ENCODE results near the gene ADTRP. TPM values are rescaled to one million over a fixed set of nuclear protein-coding genes. Genes with fewer than 3 reads are reported as not detected.

The ADTRP gene
- total RNA-seq, 1 experiment from 2014 or later = 0.86 TPM

DNA sequence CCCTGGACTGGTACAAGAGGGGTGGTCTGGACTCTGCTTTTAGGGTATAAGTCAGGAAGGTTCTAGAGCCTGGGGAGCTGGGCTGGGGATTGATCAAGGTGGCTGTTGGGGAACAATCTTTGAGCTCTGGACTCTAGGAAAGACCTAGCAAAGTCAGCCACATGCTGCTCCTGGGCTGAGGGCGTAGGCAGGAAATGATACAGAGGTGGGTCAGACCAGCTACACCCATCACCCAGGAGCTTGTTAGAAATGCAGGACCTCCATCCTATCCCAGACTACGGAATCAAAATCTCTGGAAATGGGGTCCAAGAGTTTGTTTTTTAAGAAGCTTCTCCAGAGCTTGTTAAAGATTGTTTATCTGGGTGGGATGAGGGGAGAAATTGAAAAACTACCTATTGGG lies 9.4 kb downstream of the ADTRP start:
- RAD21 ChIA-PET (ENCODE audit: low non-redundant PET in 1 of 2, low total read pairs in 2 of 2, uncharacterized antibody in 2 of 2, unreplicated experiment in 2 of 2) = no interaction called here
- no peaks in the 10 kb centered on the region for H3K27me3 ChIP-seq (ENCODE audit: insufficient read depth, low read length)
- H3K9me2 ChIP-seq (ENCODE audit: insufficient read depth) = no peaks in the 10 kb centered on the region
- intact Hi-C loops (cut with micrococcal nuclease) = no loop called here
- CTCF ChIA-PET = no interaction called here
- no peak for DNase-seq (ENCODE audit: low read depth, low spot score)
- H3K36me3 ChIP-seq (ENCODE audit: control insufficient read depth in 1 of 2, insufficient read depth in 2 of 2, low read length in 2 of 2) = no peaks in the 10 kb centered on the region
- no peak overlapping the region for H2AFZ ChIP-seq (ENCODE audit: low read depth, low read length, poor library complexity, severe bottlenecking)
- no peak for TF ChIP-seq FOSL1 (IDR thresholded peaks at IDR 0.05; ENCODE audit: low read depth)
- TF ChIP-seq JUND (IDR thresholded peaks at IDR 0.05) = no peak
- TF ChIP-seq, protein P1, sequence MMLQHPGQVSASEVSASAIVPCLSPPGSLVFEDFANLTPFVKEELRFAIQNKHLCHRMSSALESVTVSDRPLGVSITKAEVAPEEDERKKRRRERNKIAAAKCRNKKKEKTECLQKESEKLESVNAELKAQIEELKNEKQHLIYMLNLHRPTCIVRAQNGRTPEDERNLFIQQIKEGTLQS (IDR thresholded peaks at IDR 0.05) = no peak
- no peak for TF ChIP-seq EGR1 (IDR thresholded peaks at IDR 0.05; ENCODE audit: low read depth)
- no peak for TF ChIP-seq REST (IDR thresholded peaks at IDR 0.05; ENCODE audit: low read depth)
- no peak for TF ChIP-seq POLR2A (IDR thresholded peaks at IDR 0.05; ENCODE audit: borderline replicate concordance, extremely low read depth, insufficient read depth, insufficient read length)
- TF ChIP-seq YY1 (IDR thresholded peaks at IDR 0.05; ENCODE audit: extremely low read depth, insufficient replicate concordance, low read depth, low read length) = no peak
- TF ChIP-seq CTCF (IDR thresholded peaks at IDR 0.05 in 2 of 3, conservative IDR thresholded peaks at IDR 0.05 in 1 of 3; ENCODE audit: borderline replicate concordance in 1 of 3, insufficient read depth in 1 of 3, low read depth in 2 of 3, low read length in 2 of 3) = no peak
- H3K9me3 ChIP-seq (ENCODE audit: control insufficient read depth in 1 of 2, insufficient read depth in 1 of 2, low read depth in 1 of 2, low read length in 2 of 2) = no peaks in the 10 kb centered on the region
- BruUV-seq (replicated peaks) = no TSS peak
- H3K4me2 ChIP-seq (ENCODE audit: low read length) = 0 out of 2 replicates have a peak overlapping the region, but pooled peaks have one; percentile 16
- POLR2A ChIA-PET = interaction anchor here (0.9 kb wide), 1 partner anchor 12 kb away, joined by 3 read pairs; no protein-coding TSS in a partner anchor
- no peaks in the 10 kb centered on the region for H4K20me1 ChIP-seq (ENCODE audit: insufficient read depth)
- no peak for ATAC-seq
- H3K4me1 ChIP-seq (ENCODE audit: control insufficient read depth in 1 of 2, insufficient read depth in 2 of 2, low read length in 2 of 2) = peaks cover 40 to 70% of the 10 kb centered on the region in 2 experiments
- no peak overlapping the region for H3K4me3 ChIP-seq (replicated peaks in 1 of 2; ENCODE audit: low read depth in 1 of 2, low read length in 2 of 2)
- H3K9ac ChIP-seq (ENCODE audit: low read length) = no peak overlapping the region
- H3K27ac ChIP-seq (ENCODE audit: low read depth, low read length) = no peak overlapping the region
- H3K79me2 ChIP-seq (ENCODE audit: insufficient read depth, low read length) = no peaks in the 10 kb centered on the region

All from HCT116 (cell line).